ENCODE measurements around the gene VSIG10L2. TPM values are rescaled to one million over a fixed set of nuclear protein-coding genes. Genes with fewer than 3 reads are reported as not detected.

The VSIG10L2 gene
- total RNA-seq, 6 experiments from 2014 or later = 0.06 TPM; not detected in 5

DNA sequence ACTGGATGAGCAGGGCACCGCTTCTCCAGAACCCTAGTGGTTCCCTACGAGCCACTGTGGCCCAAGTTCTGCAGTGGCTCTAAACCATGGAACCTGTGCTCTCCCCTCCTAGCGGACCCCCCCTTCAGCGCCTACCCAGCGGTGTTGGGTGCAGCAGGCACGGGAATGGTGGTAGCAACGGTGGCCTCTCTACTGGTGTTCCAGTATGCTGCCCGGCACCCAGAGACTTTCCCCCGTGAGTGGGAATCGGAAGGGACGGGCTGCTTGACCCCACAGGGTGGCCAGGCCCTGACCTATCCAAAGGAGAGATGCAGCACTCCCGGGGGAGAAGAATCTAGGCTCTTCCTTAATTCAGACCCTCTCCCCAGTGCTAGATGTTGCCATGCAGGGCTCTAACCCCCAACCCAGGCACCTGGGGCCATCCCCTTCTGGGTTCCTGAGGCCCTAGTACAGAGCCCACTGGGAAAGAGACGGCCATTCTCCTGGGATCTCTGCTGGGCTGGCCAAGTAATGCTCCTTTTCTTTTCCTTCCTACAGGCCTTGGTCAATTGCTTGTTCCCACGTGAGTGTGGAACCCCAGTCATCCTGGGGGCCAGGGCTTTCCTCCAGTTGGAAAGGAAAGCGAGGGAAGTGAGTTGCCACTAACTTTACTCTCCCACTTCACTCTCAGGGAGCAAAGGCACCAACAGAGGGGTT lies 9.2 kb downstream of the VSIG10L2 start:
- DNase-seq = no peak
- Histone ChIP-seq H3K4me1 (no peaks in the 10 kb centered on the region), H3K4me3 (no peak overlapping the region), H3K36me3 (no peaks in the 10 kb centered on the region), H3K9me3 (no peaks in the 10 kb centered on the region), H3K27me3 (no peaks in the 10 kb centered on the region), H3K27ac (no peak overlapping the region)
- intact Hi-C loops (cut with DNase I) = no loop called here
- no peak for ATAC-seq
- WGBS (ENCODE audit: insufficient coverage, low coverage, low lambda C conversion rate, missing lambda C conversion rate) = 83% methylated on average over 2 of the region's 15 CpGs
- TF ChIP-seq, protein P1, sequence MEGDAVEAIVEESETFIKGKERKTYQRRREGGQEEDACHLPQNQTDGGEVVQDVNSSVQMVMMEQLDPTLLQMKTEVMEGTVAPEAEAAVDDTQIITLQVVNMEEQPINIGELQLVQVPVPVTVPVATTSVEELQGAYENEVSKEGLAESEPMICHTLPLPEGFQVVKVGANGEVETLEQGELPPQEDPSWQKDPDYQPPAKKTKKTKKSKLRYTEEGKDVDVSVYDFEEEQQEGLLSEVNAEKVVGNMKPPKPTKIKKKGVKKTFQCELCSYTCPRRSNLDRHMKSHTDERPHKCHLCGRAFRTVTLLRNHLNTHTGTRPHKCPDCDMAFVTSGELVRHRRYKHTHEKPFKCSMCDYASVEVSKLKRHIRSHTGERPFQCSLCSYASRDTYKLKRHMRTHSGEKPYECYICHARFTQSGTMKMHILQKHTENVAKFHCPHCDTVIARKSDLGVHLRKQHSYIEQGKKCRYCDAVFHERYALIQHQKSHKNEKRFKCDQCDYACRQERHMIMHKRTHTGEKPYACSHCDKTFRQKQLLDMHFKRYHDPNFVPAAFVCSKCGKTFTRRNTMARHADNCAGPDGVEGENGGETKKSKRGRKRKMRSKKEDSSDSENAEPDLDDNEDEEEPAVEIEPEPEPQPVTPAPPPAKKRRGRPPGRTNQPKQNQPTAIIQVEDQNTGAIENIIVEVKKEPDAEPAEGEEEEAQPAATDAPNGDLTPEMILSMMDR (IDR thresholded peaks at IDR 0.05) = no peak
- TF ChIP-seq POLR2A (IDR thresholded peaks at IDR 0.05) = no peak

DNA sequence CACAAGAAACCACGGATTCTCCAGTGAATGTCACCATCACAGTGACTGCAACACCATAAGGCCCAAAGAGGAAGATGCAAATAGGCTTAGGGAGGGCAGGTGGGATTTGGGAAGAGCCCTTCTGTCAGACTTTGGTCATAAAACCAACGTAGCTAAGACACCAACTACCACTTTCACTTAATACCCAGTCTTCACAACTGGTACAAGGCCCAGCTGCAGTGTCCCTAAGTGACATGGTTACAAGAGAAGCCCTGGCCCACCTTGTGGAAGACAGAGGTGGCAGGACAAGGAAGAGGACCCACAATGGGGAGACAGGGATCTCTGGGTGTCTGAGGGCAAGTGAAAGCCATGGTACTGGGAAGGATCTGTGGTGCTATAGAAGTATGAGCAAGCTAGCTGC lies 10.0 kb downstream of the VSIG10L2 start:
- intact Hi-C loops (cut with DNase I) = no loop called here
- Histone ChIP-seq H3K9me3 (no peaks in the 10 kb centered on the region), H3K4me1 (no peaks in the 10 kb centered on the region), H3K36me3 (no peaks in the 10 kb centered on the region), H3K4me3 (no peak overlapping the region), H3K27me3 (no peaks in the 10 kb centered on the region), H3K27ac (no peak overlapping the region)
- 50% methylated on average over 1 of the region's 2 CpGs for WGBS (ENCODE audit: insufficient coverage, low coverage, low lambda C conversion rate, missing lambda C conversion rate)
- DNase-seq (no peak), ATAC-seq (no peak)
- no peak for TF ChIP-seq POLR2A (IDR thresholded peaks at IDR 0.05)
- TF ChIP-seq, protein P1 (IDR thresholded peaks at IDR 0.05) = no peak

DNA sequence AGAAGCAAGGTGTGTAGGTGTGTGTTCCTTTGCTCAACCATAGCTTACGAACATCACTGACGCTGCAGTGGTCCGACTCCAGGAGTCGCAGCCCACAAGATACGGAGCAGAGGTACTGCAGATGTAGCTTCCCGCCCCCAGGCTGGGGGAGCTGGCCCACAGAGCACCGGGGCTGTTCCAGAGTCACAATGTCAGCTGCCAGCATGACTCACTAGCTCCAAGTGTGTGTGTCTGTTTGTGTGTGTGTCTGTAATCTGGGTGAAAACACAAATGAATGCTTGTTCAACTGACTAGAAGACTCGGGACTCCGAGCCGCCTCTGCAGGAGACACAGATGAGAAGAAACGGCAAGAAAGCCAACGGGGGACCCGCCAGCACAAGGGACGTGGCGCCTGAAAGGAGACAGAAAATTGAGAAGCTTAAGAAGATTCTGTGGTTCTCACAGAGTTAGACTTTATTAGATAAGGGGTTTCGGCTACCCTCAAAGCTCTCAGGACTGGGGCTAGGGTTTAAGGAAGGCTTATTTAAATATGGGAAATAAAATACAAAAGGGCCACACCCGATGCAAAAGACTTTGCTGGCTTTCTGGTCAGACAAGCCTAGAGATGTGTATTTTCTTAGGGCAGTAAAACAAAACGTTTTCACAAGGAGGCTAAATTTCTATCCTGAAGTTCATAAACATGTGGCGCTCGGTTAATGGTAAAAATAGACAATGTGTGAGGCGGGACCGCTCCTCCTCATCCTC lies 10.7 kb downstream of the VSIG10L2 start:
- Histone ChIP-seq H3K36me3 (no peaks in the 10 kb centered on the region), H3K27ac (no peak overlapping the region), H3K4me1 (no peaks in the 10 kb centered on the region), H3K4me3 (no peak overlapping the region), H3K9me3 (no peaks in the 10 kb centered on the region), H3K27me3 (no peaks in the 10 kb centered on the region)
- no peak for DNase-seq
- ATAC-seq = no peak
- no peak for TF ChIP-seq POLR2A (IDR thresholded peaks at IDR 0.05)
- TF ChIP-seq, protein P1 (IDR thresholded peaks at IDR 0.05) = no peak
- intact Hi-C loops (cut with DNase I) = no loop called here
- WGBS (ENCODE audit: insufficient coverage, low coverage, low lambda C conversion rate, missing lambda C conversion rate) = 93% methylated on average over 17 of the region's 22 CpGs

DNA sequence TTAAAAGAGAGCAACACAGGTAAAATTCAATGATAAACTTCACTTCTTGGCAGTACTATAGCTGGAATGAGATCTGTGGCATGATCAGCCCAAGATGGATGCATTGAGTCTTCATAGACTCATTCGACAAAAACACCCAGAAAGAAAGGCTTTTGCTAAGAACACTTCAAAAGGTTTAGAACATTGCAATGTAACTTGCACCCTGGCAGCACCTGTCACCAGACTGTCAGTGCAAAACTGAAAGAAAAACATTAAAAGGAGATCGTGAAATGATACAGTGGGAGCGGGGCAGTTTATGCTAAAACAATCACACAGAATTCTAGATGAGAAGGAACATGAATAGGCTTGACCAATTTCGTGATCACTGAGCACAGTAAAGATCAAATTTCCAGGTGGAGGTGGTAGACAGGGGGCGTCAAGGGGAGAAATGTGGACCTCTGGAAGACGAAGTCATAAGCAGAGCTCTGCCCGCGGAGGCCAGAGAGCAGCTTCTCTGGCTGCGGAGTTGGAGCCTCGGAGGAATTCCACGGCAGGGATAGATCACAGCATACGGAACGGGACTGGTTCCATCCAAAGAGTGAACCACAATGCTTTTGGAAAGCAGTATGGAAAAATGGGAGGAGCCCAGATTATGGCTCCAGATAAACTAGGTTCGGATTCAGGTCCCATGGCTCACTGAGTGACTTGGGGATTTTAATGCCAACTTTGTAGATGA lies 11.9 kb downstream of the VSIG10L2 start:
- no peak overlapping the region for H3K27ac ChIP-seq
- no peaks in the 10 kb centered on the region for H3K4me1 ChIP-seq
- DNase-seq (no peak), ATAC-seq (no peak)
- intact Hi-C loops (cut with DNase I) = no loop called here
- no peak for TF ChIP-seq POLR2A (IDR thresholded peaks at IDR 0.05)
- TF ChIP-seq, protein P1 (IDR thresholded peaks at IDR 0.05) = no peak
- H3K36me3 ChIP-seq = no peaks in the 10 kb centered on the region
- H3K4me3 ChIP-seq = no peak overlapping the region
- H3K27me3 ChIP-seq = no peaks in the 10 kb centered on the region
- no peaks in the 10 kb centered on the region for H3K9me3 ChIP-seq
- 81% methylated on average over 11 of the region's 14 CpGs for WGBS (ENCODE audit: insufficient coverage, low coverage, low lambda C conversion rate, missing lambda C conversion rate)

All from right lobe of liver (tissue), 6 donors.